AG04449 (cell line): ENCODE measurements around the gene ATP6V1F.

ENCODE experiments used
- CTCF ChIA-PET: fragments of 350-600 bp; formaldehyde crosslinking; extraction: SDS; loops from one replicate; lab custom pipeline; 2021; ENCODE audit warnings: antibody characterized with exemption; lab: Yijun Ruan, JAX
- POLR2A ChIA-PET: fragments of 400-600, 350-600 bp; formaldehyde crosslinking; extraction: SDS; loops from one replicate; lab custom pipeline; 2020; ENCODE audit warnings: antibody characterized with exemption, inconsistent platforms; lab: Yijun Ruan, JAX
- DNase-seq: peaks from one replicate; pipeline ENCODE4 v3.0.0-alpha.2; 2010; ENCODE audit warnings: low read depth, low spot score
- H3K4me3 ChIP-seq: 2 replicates; pipeline ENCODE4 v1.5.1; 2011; ENCODE audit warnings: low read depth, mild to moderate bottlenecking, control low read depth, low read length
- TF ChIP-seq, protein P1 (sequence below): IDR thresholded peaks from one replicate; pipeline ENCODE4 v1.5.1; 2011; ENCODE audit warnings: mild to moderate bottlenecking, moderate library complexity, low read length, control low read depth, inconsistent platforms; ENCODE audit not compliant: insufficient read depth; ENCODE audit errors: missing control alignments

ATP6V1F gene

DNA sequence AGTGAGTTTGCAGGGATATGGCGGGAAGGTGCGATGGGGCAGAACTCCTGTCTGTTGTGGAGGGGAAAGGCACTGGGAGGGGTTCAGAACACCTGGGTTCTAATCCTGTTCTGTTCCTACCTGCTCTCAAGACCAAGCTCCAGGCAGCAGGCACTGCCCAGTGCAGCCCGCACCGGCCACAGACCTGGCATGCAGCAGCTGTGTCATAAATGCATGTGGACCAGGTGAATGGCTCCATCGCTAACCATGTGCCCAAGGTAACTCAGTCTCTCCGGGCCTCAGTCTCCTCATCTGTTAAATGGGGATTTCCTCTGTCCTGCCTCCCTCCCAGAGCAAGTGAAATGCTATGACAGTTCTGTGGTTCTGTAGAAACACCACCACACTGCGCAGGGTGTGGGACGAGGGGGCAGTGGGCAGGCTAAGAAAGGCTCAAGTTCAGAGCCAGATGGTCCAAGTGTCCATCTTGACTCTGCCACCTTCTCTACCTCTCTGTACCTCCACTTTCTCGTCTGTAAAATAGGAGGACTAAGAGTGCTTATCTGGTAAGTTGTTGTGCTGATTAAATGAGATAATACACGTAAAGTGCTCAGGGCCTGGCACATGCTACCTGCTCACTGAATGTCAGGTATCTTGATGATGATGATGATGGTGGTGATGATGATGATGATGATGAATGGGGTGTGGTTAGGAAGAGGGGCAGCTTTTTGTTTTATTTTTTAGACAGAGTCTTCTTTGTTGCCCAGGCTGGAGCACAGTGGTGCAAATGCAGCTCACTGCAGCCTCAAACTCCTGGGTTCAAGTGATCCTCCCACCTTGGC lies 22.9 kb downstream of the ATP6V1F start:
- CTCF ChIA-PET, result interaction anchor here (0.7 to 10.0 kb wide), 15 partner anchors 11 to 463 kb away, joined by 3 to 203 read pairs (median 4); partner anchors contain the start of genes ATP6V1F, GARIN1A and METTL2B
- POLR2A ChIA-PET, result no interaction called here

DNA sequence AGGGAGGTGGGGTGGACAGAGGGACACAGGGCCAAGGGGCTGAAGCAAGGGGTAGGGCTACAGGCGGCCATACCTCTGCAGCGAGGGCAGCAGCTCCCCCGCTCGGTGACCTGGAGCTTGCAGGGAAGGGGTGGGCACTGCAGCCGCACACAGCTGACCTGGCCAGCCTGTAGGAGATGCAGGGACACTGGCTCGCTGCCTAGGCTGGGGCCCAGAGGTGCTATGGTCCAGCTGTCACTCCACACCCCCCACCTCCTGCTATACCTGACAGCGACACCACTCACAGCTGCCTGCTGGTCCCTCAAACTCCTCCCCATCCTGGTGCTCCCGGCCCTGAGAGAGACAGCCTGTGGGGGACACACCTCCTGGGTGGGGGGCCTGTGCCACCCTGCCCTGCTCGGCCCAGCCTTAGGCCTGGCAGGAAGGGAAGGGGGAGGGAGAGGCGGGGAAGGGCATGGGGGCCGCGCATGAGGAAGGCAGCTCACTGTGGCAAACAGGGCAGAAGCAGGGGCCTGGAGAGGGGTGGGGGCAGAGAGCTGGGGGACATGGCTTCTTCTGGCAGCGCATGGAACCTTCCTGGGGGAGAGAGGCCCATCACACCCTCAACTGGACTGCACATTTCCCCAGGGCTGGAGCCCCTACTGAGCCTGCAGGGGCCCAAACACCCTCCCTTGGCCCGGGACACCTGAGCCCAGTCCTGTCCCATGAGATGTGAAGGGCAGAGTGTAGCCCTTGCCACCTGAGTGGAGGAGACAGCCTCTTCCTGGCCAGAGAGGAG lies 23.9 kb downstream of the ATP6V1F start:
- TF ChIP-seq, protein P1, sequence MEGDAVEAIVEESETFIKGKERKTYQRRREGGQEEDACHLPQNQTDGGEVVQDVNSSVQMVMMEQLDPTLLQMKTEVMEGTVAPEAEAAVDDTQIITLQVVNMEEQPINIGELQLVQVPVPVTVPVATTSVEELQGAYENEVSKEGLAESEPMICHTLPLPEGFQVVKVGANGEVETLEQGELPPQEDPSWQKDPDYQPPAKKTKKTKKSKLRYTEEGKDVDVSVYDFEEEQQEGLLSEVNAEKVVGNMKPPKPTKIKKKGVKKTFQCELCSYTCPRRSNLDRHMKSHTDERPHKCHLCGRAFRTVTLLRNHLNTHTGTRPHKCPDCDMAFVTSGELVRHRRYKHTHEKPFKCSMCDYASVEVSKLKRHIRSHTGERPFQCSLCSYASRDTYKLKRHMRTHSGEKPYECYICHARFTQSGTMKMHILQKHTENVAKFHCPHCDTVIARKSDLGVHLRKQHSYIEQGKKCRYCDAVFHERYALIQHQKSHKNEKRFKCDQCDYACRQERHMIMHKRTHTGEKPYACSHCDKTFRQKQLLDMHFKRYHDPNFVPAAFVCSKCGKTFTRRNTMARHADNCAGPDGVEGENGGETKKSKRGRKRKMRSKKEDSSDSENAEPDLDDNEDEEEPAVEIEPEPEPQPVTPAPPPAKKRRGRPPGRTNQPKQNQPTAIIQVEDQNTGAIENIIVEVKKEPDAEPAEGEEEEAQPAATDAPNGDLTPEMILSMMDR, result no peak
- CTCF ChIA-PET, result interaction anchor here (0.9 to 10.0 kb wide), 7 partner anchors 19 to 464 kb away, joined by 3 to 203 read pairs (median 3); partner anchors contain the start of gene ATP6V1F
- H3K4me3 ChIP-seq, result no peak overlapping the region
- DNase-seq, result no peak
- POLR2A ChIA-PET, result no interaction called here

More for the DNA sequence above, 22.9 kb downstream of the ATP6V1F start:
- TF ChIP-seq, protein P1, result no peak
- H3K4me3 ChIP-seq, result no peak overlapping the region
- DNase-seq, result no peak

DNA sequence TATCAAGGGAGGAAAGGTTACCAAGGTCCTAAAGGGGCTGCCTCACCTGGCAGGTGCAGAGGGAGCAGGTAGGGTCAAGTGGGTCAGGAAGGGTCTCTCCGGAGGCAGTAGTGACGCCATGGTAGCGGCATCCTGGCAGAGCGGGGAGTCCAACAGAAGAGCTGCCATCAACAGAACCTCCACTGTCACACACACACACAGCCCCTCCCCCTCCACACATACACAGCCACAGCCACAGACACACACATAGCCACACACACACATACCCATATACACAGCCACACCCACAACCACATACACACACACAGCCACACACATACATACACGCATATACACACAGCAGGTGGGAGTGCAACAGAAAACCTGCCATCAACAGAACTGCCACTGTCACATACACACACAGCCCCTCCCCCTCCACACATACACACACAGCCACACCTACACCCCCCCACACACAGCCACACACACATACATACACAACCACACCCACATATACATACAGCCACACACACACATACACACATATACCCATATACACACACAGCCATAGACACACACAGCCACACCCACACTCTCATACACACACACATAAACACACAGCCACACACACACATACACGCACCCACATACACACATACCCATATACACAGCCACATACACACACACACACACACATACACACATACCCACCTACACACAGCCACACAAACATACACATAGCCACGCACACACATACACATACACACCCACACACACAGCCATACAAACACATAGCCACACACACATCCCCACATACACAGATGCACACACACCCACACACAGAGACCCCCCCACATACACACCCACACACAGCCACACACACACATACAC lies 24.7 kb downstream of the ATP6V1F start:
- TF ChIP-seq, protein P1, result no peak
- no peak overlapping the region for H3K4me3 ChIP-seq
- no peak for DNase-seq
- POLR2A ChIA-PET, result no interaction called here
- CTCF ChIA-PET, result interaction anchor here (1.1 to 10.0 kb wide), 2 partner anchors 20 to 411 kb away, joined by 3 to 203 read pairs; partner anchors contain the start of gene ATP6V1F

DNA sequence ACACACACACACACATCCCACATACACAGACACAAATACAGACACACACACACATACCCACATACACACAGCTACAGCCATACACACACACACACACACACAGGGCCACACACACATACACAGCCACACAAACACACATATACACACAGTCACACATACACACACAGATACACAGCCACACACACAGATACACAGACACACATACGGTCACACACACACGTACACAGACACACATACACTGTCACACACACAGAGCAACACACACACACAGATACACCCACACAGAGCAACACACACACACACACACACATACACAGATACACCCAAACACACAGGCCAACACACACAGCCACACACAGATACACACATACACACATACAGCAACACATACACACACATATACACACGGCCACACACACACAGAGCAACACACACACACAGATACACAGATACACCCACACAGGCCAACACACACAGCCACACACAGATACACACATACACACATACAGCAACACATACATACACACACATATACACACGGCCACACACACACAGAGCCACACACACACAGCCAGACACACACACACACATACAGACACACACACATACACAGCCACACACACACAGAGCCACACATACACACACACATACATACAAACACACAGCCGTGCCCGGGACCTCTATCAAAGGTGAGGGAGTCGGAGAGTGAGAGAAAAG lies 25.5 kb downstream of the ATP6V1F start:
- TF ChIP-seq, protein P1, result no peak
- DNase-seq, result no peak
- CTCF ChIA-PET, result no interaction called here
- H3K4me3 ChIP-seq, result no peak overlapping the region
- POLR2A ChIA-PET, result no interaction called here

DNA sequence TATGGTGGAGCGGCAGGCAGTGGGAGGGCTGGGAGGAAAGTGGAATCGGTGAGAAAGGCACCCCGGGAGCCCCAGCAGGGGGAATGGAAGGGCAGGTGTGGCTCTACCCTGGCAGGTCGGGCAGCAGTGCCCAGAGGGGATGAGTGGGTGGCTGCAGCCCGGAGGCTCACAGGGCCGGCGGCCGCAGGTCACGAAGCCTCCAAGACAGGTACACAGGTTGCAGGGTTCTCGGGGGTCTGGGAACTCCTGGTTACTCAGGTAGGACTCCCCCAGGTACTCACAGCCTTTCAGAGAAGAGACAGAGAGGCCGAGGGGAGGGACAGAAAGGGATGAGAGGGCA lies 26.1 kb downstream of the ATP6V1F start:
- ChIA-PET CTCF (no interaction called here), POLR2A (no interaction called here)
- no peak for DNase-seq
- TF ChIP-seq, protein P1, result no peak
- H3K4me3 ChIP-seq, result no peak overlapping the region
